Tongue (tissue), 2 donors: ENCODE measurements around the gene SAMD9. TPM values are rescaled to one million over a fixed set of nuclear protein-coding genes. Genes with fewer than 3 reads are reported as not detected.
"Not testable (repeated sequence)": the region's sequence is repeated elsewhere in the genome, so short reads cannot be mapped to it uniquely, and the experiment has no call there.

ENCODE experiments used
- DNase-seq: peaks from one replicate; pipeline ENCODE4 v3.0.0-alpha.2; 2015
- total RNA-seq: library from RNA; depleted of rRNA; stranded (reverse); fragments of >200 nt; gene quantifications from one replicate; pipeline ENCODE4 v1.2.3, GENCODE V29; 2014

SAMD9 gene
- total RNA-seq = 10.9 TPM

GRCh38 chr7:93117852-93118530, at the start of gene SAMD9:
Gene SAMD9, minus strand, starts transcription at chr7:93117979. Its CDS starts 11,882 bp downstream, at chr7:93106097.
- peak; percentile 79 for DNase-seq

GRCh38 chr7:93165447-93165846, 47.7 kb upstream of the SAMD9 start:
- no peak for DNase-seq

- no peak for DNase-seq
These were observed 47.0 kb upstream of the SAMD9 start for GRCh38 chr7:93164766-93165165.

GRCh38 chr7:93161181-93161762, 43.5 kb upstream of the SAMD9 start:
- DNase-seq = no peak

- no peak for DNase-seq
These were observed 42.6 kb upstream of the SAMD9 start for GRCh38 chr7:93160410-93160809.

GRCh38 chr7:93159490-93159889, 41.7 kb upstream of the SAMD9 start:
- DNase-seq = no peak

GRCh38 chr7:93156884-93157283, 39.1 kb upstream of the SAMD9 start:
- DNase-seq = no peak

- no peak for DNase-seq
These were observed 32.5 kb upstream of the SAMD9 start for GRCh38 chr7:93150200-93150835.

- no peak for DNase-seq
These were observed 30.9 kb upstream of the SAMD9 start for GRCh38 chr7:93148727-93149126.

GRCh38 chr7:93148144-93148543, 30.4 kb upstream of the SAMD9 start, which contains the start of gene SAMD9L:
Gene SAMD9L, minus strand, starts transcription at chr7:93148385. Its CDS starts 12,414 bp downstream, at chr7:93135971.
- DNase-seq = peak; percentile 6

GRCh38 chr7:93147363-93147762, 29.6 kb upstream of the SAMD9 start:
- peak; percentile 60 for DNase-seq

- peak; percentile 16 for DNase-seq
These were observed 28.8 kb upstream of the SAMD9 start for GRCh38 chr7:93146472-93147141.

GRCh38 chr7:93146036-93146435, 28.3 kb upstream of the SAMD9 start:
- DNase-seq = no peak

- no peak for DNase-seq
These were observed 27.6 kb upstream of the SAMD9 start for GRCh38 chr7:93145354-93145753.

GRCh38 chr7:93142127-93142526, 24.3 kb upstream of the SAMD9 start:
- DNase-seq = no peak

GRCh38 chr7:93140582-93141191, 22.9 kb upstream of the SAMD9 start:
- no peak for DNase-seq

GRCh38 chr7:93138576-93138975, 20.8 kb upstream of the SAMD9 start:
- DNase-seq = no peak

GRCh38 chr7:93133005-93133404, 15.2 kb upstream of the SAMD9 start:
- no peak for DNase-seq

GRCh38 chr7:93132216-93132615, 14.4 kb upstream of the SAMD9 start:
- no peak for DNase-seq

GRCh38 chr7:93126954-93127353, 9.2 kb upstream of the SAMD9 start:
- not testable (repeated sequence) for DNase-seq

GRCh38 chr7:93123532-93123931, 5.8 kb upstream of the SAMD9 start:
- not testable (repeated sequence) for DNase-seq
